Chondrocyte (in vitro differentiated cells): ENCODE data around the gene MRPL40. TPM values are rescaled to one million over a fixed set of nuclear protein-coding genes. Genes with fewer than 3 reads are reported as not detected.

Experiments used
- DNase-seq: peaks from one replicate; pipeline ENCODE4 v3.0.0; 2021; ENCODE audit warnings: mixed read lengths, low spot score
- H3K27ac Mint-ChIP-seq: one replicate; pipeline ENCODE4 v1.8.0; 2021; ENCODE audit warnings: mild to moderate bottlenecking, moderate library complexity, mixed read lengths; ENCODE audit not compliant: unreplicated experiment
- H3K27me3 Mint-ChIP-seq: 2 replicates; pipeline ENCODE4 v1.8.0; 2021; ENCODE audit warnings: low read depth, mixed read lengths
- H3K36me3 Mint-ChIP-seq: 2 replicates; pipeline ENCODE4 v1.8.0; 2021; ENCODE audit warnings: low read depth, mixed read lengths
- H3K4me1 Mint-ChIP-seq: 2 replicates; pipeline ENCODE4 v1.8.0; 2021; ENCODE audit warnings: low read depth, mild to moderate bottlenecking, mixed read lengths
- H3K4me3 Mint-ChIP-seq: one replicate; pipeline ENCODE4 v1.8.0; 2021; ENCODE audit warnings: mild to moderate bottlenecking, moderate library complexity, mixed read lengths; ENCODE audit not compliant: unreplicated experiment
- H3K9me3 Mint-ChIP-seq: 2 replicates; pipeline ENCODE4 v1.8.0; 2021; ENCODE audit warnings: low read depth, mixed read lengths
- CTCF ChIP-seq: fragments of 200-600 bp; sonication (generic); IDR thresholded peaks from 2 replicates; pipeline ENCODE4 v1.5.0; 2021; ENCODE audit warnings: antibody characterized with exemption, mild to moderate bottlenecking, moderate library complexity
- total RNA-seq: library from RNA; stranded (reverse); gene quantifications from 3 replicates; pipeline ENCODE4 v1.2.1, GENCODE V29; 2021

MRPL40 gene
- total RNA-seq, 1 donor from 2014 or later, result 21.8 TPM

- H3K9me3 Mint-ChIP-seq, result no peaks in the 10 kb centered on the region
- no peak overlapping the region for H3K4me3 Mint-ChIP-seq
- DNase-seq, result no peak
Measured at GRCh38 chr22:19411690-19412045, 20.7 kb upstream of the MRPL40 start.

GRCh38 chr22:19412478-19412877, 19.9 kb upstream of the MRPL40 start:
- no peak for TF ChIP-seq CTCF

More at GRCh38 chr22:19411690-19412045, 20.7 kb upstream of the MRPL40 start:
- TF ChIP-seq CTCF, result no peak
- no peaks in the 10 kb centered on the region for H3K4me1 Mint-ChIP-seq
- peaks cover 11% of the 10 kb centered on the region for H3K36me3 Mint-ChIP-seq
- H3K27me3 Mint-ChIP-seq, result no peaks in the 10 kb centered on the region
- H3K27ac Mint-ChIP-seq, result no peak overlapping the region

GRCh38 chr22:19412923-19413322, 19.4 kb upstream of the MRPL40 start:
- H3K4me1 Mint-ChIP-seq, result no peaks in the 10 kb centered on the region
- no peak overlapping the region for H3K27ac Mint-ChIP-seq
- no peaks in the 10 kb centered on the region for H3K9me3 Mint-ChIP-seq
- no peaks in the 10 kb centered on the region for H3K27me3 Mint-ChIP-seq
- no peak for TF ChIP-seq CTCF
- peaks cover 3% of the 10 kb centered on the region for H3K36me3 Mint-ChIP-seq
- no peak for DNase-seq
- H3K4me3 Mint-ChIP-seq, result no peak overlapping the region

More at GRCh38 chr22:19412478-19412877, 19.9 kb upstream of the MRPL40 start:
- Mint-ChIP-seq H3K27ac (no peak overlapping the region), H3K9me3 (no peaks in the 10 kb centered on the region), H3K4me1 (no peaks in the 10 kb centered on the region), H3K36me3 (peaks cover 6% of the 10 kb centered on the region), H3K27me3 (no peaks in the 10 kb centered on the region), H3K4me3 (no peak overlapping the region)
- no peak for DNase-seq

GRCh38 chr22:19419086-19419463, 13.3 kb upstream of the MRPL40 start:
- TF ChIP-seq CTCF, result no peak
- H3K9me3 Mint-ChIP-seq, result no peaks in the 10 kb centered on the region
- no peaks in the 10 kb centered on the region for H3K27me3 Mint-ChIP-seq
- H3K27ac Mint-ChIP-seq, result no peak overlapping the region
- DNase-seq, result no peak
- peaks cover 1% of the 10 kb centered on the region for H3K36me3 Mint-ChIP-seq
- H3K4me1 Mint-ChIP-seq, result peaks cover 19% of the 10 kb centered on the region
- no peak overlapping the region for H3K4me3 Mint-ChIP-seq

- no peak for TF ChIP-seq CTCF
- H3K27me3 Mint-ChIP-seq, result no peaks in the 10 kb centered on the region
- H3K9me3 Mint-ChIP-seq, result no peaks in the 10 kb centered on the region
- no peak for DNase-seq
- H3K4me3 Mint-ChIP-seq, result no peak overlapping the region
- no peak overlapping the region for H3K27ac Mint-ChIP-seq
- H3K4me1 Mint-ChIP-seq, result peaks cover 20% of the 10 kb centered on the region
- peaks cover 1% of the 10 kb centered on the region for H3K36me3 Mint-ChIP-seq
Measured at GRCh38 chr22:19419464-19420178, 12.7 kb upstream of the MRPL40 start.
